C4-2B (cell line): ENCODE data around the gene DENND1A.

Experiments used
- ZFX ChIP-seq: fragments of 450-650 bp; IDR thresholded peaks from 2 replicates; pipeline ENCODE4 v1.6.1; 2017
- TF ChIP-seq, protein P1 (sequence below): fragments of 450-650 bp; conservative IDR thresholded peaks from 2 replicates; pipeline ENCODE4 v1.5.1; 2017; ENCODE audit warnings: mild to moderate bottlenecking

DNA sequence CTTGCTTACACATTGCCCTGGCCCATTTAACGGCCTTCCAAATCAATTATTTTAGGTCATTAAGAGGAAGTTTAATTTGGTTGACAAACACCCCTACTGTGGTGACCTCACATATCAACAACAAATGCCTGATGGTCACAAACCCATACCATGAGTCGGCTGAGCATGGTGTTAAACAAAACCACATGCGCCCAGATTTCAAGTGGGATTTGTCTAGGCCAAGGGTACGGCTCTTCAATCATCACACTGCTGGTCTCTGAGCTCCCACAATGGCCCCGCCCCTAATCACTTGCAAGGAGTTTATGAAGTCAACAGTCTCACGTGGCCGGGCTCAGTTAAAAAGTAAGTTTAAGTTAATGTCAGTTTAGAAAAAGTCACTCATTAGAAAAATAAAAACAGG, 330.1 kb downstream of the DENND1A start:
- TF ChIP-seq, protein P1, sequence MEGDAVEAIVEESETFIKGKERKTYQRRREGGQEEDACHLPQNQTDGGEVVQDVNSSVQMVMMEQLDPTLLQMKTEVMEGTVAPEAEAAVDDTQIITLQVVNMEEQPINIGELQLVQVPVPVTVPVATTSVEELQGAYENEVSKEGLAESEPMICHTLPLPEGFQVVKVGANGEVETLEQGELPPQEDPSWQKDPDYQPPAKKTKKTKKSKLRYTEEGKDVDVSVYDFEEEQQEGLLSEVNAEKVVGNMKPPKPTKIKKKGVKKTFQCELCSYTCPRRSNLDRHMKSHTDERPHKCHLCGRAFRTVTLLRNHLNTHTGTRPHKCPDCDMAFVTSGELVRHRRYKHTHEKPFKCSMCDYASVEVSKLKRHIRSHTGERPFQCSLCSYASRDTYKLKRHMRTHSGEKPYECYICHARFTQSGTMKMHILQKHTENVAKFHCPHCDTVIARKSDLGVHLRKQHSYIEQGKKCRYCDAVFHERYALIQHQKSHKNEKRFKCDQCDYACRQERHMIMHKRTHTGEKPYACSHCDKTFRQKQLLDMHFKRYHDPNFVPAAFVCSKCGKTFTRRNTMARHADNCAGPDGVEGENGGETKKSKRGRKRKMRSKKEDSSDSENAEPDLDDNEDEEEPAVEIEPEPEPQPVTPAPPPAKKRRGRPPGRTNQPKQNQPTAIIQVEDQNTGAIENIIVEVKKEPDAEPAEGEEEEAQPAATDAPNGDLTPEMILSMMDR, result no peak
- no peak for TF ChIP-seq ZFX
